NOMO-1 treated with DMSO at 0.1 percent for 48 hours (cell line): Measurements from ENCODE around the gene CGNL1.
A peak's percentile ranks its signal among the peaks of the same experiment; 100 is the strongest.

Source experiments
- DNase-seq: peaks from one replicate; lab custom pipeline; 2025; ENCODE audit not compliant: unreplicated experiment; lab: John Stamatoyannopoulos, UW

Gene CGNL1

DNA sequence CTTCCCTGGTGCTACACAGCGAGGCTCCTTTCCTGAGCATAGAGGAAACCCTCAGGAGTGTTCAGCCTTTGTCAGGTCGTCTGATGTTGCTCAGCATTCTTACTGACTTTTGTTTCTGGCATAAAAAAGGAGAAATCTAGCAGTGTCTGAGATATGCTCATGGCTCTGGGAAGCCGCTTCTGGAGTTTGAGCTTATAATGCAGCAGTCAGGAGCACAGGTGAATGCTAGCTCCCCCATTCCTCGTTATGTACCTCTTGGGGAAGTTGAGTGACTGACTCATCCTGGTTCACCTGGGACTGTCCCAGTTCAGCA lies 166.2 kb downstream of the CGNL1 start:
- DNase-seq = no peak

DNA sequence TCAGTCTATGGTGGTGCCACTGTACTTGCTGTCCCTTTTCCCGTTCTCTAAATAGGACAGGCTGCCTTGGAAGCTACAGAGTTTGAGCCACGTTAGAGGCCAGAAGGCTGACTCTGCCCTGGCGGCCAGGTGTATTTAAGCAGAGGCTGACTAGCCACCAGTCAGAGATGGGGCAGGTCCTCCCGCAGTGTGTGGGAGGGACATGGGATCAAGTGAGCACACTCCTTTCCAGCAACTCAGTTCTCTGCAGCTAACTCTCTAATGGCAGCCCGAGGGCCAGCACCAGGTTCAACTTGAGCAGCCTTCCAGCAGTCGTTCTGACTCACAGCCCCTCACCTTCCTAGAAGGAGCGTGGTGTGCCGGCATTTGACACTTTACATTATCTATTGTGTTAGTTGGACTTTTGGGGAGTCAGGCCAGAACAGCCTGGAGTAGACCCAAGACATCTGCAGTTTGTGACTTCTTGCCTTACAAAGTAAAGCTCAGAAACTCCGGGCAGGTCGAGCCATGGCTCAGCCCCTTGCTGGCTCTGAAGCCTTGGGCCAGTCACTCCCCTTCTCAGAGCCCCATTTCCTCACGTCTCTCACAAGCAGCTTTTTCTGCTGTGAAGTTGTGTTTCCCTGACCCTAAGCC lies 168.7 kb downstream of the CGNL1 start:
- no peak for DNase-seq

DNA sequence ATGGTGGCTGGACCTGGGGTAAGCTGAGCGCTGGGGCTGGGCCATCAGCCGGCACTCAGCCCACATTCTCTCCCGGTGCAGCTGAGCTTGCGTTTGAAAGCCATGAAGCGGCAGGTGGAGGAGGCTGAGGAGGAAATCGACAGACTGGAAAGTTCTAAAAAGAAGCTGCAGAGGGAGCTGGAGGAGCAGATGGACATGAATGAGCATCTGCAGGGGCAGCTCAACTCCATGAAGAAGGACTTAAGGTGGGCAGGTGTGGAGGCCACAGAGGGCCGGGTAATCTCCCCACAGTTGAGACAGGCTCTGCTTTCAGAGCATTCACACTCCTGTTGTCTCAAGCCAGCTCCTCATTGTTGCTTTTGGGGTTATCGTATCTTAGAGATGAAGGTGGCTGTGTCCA lies 169.7 kb downstream of the CGNL1 start:
- DNase-seq = no peak

DNA sequence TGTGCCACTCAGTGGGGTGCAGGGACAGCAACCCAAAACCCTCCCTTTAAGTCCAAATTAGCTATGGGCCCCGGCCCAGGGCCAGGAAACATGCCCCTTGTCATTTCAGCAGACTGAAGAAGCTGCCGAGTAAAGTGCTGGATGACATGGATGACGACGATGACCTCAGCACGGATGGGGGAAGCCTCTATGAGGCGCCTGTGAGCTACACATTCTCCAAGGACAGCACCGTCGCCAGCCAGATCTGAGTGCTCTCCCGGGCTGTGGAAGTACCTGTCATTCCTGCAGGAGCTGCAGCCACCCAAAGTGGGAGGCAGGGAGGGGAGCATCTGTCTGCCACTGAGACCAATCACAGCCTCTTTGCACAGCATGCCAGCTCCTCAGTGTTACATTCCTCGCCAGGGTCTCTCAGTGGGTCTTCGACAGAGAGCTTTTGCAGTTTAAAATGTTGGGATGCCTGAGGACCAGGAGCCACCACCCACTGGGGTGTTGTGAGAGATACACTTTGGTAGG lies 171.0 kb downstream of the CGNL1 start:
- no peak for DNase-seq

DNA sequence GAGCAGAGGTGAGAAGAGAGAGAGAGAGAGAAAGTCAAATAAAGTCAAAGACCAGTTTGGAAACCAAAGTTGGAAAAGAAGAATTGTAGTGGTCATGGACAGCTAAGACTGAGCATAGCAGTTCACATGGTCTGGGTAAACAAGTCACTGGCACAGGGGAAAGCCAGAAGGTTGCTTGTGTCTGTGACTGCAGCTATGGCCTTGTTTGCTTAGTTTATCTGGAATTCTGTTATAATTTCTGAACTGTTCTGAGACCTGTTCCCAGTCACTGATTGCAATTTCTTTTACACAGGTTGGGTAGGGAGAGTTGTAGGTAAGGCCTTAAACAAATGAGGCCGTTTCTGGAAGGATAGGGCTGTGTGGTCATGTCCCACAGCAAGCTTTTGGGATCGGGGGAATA lies 172.0 kb downstream of the CGNL1 start:
- no peak for DNase-seq

DNA sequence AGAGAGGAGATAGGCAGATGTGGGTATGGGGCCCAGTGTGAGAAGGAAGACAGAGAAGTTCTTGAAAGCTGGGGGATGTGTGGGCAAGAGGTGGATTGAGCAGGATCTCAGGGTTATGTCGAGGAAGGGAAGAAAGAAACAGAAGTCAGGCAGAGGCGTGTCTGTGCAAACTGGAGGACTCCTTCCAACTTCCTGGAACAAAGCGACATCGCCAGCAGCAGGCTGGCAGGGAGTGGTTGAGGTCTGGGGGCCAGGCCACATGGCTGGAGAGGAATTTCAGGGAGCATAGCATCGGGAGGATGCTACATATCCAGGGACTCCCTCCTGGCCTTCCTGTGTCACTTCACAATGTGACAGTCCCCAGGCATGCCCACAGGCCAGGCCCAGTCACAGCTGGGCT lies 172.5 kb downstream of the CGNL1 start:
- no peak for DNase-seq

DNA sequence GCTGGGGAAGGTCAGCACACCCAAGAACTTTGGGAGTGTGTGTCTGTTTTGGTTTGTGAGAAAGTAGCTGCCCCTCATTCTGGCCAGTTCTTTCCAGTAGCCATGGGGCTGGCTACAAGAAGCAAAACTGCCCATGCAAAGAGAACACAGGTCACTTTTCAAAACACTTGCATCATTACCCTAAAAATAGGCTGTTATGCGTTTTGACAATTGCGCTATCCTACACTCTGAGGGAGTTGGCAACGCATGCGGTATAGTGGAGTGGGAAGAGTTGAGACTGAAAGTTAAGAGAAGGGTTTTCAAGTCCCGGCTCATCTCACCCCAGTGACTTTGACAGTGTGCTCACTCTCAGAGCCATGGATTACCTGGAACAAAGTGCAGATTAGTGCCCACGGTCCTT lies 173.6 kb downstream of the CGNL1 start:
- DNase-seq = no peak

DNA sequence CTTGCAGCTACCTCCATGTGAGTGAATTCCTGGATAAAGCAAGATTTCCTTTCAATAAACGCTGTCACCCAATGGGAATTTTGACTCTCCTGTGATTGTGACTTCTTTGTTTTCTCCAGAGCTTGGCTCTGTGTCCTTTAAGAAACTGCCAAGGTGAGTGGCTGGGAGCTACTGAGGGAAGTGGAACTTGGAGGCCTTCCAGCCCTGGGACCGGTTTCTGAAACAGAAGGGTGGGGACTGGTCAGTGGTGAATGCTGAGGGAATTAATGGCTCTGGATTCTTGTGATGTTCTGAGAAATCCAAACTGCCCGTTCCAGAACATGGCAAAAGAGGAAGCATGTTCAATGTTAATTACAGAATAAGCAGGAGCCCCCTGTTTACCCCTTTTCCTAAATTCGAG lies 174.3 kb downstream of the CGNL1 start:
- DNase-seq = no peak

DNA sequence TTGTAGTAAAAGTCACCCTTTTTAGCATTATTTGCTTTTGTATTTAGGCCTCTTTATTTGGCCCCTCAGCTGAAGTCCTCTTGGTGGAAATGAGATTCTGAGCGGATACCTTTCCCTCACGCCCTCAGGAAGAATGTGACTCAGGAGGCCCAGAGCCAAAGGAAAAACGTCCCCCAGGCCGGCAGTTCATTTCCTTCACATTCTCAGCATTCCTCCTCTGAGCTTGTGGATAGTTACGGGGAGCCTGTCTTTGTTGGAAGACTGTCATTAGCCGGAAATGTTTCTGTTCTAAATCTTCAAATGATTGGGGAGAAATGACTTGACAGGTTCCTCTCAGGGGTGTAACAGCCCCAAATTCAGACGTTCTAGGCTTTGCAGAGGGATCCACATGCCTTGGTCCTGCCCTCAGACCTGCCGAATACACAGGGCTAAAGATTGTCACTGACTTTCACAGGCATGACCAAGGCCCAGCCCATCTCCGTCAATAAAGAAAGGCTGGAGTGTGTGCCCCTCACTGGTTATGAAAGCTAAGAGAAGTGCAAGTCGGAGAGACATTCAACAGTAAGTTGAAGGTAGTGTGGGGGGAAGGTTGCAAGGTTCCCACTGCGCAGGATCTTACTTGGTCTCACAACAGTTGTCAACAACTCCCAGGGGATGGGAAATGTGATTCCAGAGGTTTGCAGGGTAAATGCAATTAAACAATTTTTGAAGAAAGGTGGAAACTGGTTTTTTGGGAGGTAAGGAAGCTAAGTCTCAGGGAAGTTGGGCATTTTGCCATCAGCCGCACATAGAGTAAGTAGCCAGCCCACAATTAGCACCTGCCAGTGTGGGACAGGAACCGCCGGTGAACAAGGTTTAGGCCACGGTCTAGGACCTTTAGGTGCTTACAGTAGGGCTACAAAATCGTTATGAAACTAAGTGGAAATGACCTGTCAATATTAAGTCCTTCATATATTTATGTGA lies 175.7 kb downstream of the CGNL1 start:
- no peak for DNase-seq

DNA sequence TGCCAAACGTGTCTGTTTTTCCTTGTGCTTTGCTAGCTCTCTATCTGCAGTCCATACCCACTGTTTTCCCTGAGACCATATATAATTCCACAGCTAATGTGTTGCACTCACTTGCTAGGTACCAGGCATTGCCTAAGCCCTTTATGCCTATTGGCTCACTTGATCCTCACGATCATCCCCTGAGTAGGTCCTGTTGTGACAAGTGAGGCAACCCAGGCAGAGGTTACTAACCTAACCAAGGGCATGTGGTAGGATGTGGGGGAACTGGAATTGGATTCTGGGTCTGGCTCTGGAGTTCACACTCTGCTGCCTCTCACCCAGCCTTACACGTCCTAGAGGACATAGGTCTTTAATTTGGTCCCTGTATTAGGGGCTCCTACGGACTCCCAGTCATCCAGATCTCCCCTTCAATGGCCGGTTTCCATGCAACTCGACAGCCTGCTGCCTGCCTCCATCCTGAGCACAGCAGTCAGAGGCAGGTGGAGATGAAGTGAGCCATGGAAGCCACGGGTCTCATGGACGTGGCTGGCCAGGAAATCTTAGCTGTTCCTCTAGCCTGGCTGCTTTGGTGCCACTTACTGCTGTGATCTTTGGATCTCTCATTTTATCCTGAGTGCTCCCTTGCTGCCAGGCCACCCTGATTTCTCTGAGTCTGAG lies 176.5 kb downstream of the CGNL1 start:
- DNase-seq = no peak

DNA sequence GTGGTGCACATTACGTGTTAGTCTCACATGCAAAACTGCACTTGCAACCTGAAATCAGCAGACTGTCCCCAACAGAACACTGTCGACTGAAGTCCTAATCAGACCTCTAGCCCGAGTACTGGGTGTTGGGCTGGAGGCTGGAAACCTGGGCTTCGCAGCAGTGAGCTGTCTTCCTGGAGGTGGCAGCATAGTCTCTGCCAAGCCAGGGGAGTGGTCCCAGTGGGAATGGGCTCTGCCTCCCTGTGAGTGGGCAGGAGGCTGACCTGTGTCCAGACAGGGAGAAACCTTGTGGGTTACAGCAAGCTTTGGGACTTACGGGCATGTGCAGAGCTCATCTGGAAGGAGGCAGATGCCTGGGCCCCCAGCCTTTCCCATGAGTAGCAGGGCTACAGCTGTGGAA lies 177.2 kb downstream of the CGNL1 start:
- no peak for DNase-seq

DNA sequence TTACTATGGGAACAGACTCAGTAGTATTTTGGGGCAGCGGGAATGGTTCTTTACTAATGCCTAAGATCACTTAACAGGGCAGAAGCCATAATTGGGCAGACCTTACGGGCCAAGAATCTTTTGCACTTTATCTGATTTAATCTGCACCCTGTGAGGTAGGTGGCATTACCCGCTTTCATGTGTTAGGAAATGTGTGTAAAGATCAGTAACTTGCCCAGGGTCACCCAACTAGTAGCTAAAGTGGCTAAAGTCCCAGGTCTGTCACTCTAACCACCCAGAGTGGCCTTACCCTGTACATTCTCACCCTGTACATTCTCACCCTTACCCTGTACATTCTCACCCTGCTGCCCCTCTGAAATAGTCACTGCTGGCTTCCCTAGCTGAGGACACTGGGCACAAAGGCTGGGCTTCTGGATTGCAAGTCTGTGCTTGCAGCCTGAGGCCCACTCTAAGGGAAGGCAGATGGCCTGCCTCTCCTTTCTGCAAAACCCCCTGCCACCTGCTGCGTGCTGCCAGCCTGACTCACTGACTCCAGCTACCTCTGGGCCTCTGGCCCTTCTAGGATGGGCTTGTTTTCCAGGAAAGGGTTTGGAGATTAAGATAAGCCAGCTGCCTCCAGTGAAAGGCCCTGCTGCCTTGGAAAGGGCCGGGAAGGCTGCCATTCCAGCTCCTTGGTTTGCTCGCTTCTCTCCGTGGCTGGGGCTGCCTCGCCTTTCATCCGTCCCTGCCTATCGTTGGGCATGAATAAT lies 177.9 kb downstream of the CGNL1 start:
- no peak for DNase-seq

DNA sequence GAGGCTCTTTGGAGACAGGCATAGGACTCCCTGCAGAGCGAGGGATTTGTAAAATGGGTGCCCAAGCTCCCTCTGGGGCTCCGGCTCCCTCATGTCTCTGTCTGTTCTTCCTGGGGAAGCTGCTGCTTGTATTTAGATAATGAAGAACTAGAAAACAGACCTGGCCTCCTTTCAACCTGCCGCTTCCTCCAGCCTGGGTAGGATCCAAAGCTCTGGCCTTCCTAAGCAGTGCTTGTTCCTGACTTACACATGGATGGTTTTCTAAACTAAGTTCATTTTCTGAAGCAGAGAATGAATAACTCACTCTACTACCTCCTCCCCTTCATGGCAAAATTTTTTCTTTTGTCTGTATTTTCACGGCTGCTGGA lies 178.5 kb downstream of the CGNL1 start:
- DNase-seq = no peak

DNA sequence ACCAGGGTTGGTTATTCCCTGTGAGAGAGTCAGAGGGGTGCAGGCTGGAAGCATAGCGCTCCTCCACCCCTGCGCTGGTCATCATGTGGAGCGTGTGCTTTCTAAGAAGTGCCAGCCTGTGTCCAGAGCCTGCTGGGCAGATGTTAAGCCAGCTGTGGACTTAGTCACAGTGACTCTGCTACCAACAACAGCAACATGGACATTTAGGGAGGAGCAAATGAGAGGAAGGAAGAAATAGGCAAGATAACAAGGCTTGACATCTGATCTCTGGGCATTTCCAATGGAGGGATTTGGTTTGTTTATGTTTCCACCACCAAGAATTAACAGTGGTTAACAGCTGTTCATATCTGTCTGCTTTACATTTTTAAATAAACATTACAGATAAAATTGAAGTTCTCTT lies 179.0 kb downstream of the CGNL1 start:
- no peak for DNase-seq

DNA sequence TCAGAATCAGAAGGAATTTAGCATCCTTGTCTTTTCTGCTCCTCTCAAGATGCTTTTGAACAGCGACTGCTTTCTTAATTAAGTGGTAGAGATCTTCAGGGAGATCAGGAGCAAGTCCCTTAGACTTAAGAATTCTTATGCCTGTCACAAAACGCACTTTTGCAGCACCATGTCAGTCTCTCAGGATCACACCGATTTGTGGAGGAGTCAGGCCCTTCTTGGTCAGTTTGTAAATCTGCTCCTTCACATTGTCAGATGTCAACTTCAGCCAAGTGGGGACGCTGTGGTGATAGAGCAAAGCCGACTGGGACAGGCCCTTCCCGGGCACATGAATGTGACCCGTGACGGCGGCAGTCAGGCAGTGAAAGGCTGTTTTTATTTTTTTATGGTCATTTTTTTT lies 179.7 kb downstream of the CGNL1 start:
- no peak for DNase-seq

DNA sequence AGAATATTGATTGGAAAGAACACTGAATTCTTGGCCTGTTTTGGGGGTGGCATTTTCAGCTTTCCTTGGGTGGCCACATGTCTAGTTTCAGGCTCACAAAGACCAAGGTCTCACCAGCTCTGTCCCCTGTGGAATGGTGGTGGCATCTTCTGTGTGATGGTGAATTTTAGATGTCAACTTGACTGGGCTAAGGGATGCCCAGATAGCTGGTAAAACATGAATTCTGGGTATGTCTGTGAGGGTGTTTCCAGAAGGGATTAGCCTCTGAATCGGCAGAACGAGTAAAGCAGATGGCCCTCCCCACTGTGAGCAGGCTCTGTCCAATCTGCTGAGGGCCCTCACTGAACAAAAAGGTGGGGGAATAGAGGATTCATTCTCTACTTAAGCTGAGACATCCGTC lies 181.0 kb downstream of the CGNL1 start:
- no peak for DNase-seq

DNA sequence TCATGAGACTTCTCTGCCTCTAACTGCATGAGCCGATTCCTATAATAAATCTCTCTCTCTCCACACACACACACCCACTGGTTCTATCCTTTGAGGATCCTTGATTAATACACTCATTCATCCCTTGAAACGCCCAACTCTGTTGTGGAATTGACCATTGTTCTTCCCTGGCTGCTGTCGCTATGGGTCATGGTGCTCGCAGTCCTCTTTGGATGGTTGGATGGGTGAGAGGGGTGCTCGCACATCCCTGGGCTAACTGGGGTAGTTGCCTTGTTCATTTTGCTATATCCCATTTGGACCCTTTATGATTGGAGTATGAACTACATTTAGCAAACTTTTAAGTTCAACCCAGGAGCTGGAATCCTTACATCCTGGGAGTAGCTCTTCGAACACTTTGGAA lies 181.5 kb downstream of the CGNL1 start:
- no peak for DNase-seq

DNA sequence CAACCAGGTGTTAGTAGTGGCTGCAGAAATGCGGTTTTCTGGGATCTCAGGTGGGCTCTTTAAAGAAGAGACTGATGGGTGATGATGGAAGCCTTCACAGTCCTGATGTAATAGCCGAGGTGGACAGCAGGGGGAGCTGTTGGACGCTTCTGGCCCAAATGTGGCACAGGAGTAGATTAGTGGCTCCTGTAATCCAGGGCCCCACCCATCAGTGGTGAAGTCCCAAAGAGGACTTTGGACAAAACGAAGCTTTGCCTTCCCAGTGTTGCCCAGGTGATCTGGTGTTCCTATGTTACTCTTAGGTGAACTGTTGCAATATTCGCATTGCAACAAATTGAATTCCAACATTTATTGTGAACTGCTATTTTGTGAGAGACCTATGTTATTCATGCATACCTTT lies 183.6 kb downstream of the CGNL1 start:
- peak; percentile 35 for DNase-seq

DNA sequence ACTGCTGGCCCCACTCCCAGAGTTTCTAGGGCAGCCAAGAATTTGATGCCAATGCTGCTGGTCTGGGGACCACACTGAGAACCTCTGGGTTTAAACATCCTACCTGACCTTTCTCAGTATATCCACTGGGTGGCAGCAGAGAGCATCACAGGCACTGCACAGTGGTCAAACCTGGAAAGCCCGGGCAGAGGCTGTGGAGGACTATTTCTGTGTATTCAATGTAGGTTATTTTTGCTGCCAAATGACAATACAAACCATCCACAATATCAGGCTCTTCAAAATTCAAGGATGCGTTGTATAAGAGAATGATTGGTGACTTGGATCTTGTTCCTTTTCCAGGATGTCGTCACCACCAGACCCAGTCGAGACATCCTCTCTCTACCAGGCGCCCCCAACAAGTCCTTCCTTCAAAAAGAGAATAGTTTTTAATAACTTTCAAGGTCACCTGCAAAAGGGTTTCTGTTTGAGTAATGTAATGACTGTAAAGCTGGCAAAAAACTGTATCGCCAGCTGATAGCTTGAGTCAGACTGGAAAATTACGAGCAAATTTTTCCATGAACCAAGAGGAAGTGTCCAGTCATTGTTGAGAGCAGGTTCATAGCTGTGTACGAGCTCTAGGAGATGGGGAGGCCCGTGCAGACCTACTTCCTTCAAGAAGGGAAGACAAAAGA lies 184.9 kb downstream of the CGNL1 start:
- peak; percentile 66 for DNase-seq

DNA sequence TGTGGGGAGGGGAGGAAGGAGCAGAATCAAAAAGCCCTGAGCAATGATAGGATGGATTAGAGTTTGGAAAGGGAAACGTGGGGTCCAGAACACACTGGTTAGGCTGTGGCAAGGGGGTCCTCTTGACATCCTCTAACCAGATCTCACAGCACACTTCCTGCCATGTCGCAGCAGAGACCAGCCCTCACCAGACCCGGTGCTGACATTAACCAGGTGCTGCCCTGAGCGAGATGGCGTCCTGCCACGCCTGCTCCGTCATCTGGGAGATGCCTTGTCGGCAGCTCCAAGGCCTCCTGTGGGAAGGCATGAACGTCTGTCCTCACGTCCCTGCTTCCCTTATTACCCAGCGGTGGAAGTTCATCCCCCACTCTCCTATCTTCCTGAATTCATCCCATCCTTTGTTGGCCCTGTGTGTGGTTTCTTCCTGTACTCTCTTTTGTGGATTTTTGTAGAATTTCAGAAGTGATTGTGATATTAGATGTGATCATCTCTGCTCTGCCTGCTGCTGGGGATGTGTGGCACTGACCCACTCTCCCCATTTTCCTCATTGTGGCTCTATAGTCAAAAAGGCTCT lies 186.0 kb downstream of the CGNL1 start:
- DNase-seq = no peak
